GM21515 (cell line): ENCODE results near the gene FARP1.

ENCODE experiments used
- ATAC-seq: cut with Tn5 transposase; IDR thresholded peaks from one replicate; pipeline ENCODE4 v1.9.1; 2021; ENCODE audit not compliant: unreplicated experiment

Gene FARP1

GRCh38 chr13:98473135-98473787, 330.4 kb downstream of the FARP1 start:
- ATAC-seq = no peak

- ATAC-seq = no peak
These were observed 330.9 kb downstream of the FARP1 start for GRCh38 chr13:98473788-98474144.

DNA sequence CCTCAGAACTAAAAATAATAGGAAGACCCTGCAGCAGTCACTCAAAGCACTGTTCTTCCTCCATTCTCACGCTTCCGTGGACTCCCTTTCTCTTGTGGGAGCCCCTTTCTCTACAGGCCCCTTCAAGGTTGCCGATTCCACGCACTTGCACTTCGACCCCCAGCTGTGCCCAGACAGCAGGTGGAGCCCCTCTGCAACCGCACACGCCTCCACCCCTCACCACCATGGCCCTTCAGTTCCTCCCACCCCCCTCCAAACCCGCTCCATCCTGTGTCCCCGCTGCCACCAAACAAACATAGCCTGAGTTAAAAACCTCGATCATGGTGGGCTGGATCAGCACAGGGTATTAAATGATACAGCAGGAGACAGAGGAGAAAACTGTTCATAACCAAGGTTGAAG, 331.4 kb downstream of the FARP1 start:
- no peak for ATAC-seq

DNA sequence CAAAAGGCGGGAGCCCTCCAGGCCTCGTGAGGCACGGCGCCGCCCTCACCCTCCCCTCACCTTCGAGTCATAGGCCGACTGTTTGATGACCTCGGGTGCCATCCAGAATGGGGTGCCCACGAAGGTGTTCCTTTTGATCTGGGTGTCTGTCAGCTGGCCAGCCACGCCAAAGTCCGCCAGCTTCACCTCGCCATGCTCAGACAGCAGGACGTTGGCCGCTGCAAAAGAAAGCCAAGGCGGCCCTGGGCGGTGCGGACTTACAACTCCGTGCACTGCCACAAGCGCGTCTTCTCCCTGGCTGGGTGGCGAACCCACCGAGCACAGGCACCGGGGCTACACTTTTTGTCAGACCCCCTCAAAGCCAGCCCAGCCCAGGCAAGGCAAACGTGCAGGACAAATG, 331.9 kb downstream of the FARP1 start:
- no peak for ATAC-seq

DNA sequence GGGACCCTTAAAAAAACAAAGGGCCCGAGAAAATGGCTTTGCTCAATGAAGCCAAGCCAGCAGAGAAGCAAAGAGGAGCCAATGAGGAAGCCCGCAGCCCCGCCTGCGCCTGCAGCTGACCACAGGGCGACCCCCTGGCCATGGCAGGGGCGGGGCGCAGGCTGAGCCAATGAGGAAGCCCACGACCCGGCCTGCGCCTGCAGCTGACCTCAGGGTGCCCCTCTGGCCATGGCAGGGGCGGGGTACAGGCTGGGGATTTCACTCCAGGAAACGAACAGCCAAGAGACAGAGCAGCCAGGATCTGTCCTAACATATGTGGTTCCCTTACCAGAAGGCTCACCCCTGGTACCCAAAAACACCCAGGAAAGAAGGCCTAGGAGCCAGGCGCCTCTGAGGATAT, 332.6 kb downstream of the FARP1 start:
- no peak for ATAC-seq

GRCh38 chr13:98476106-98476505, 333.2 kb downstream of the FARP1 start:
- ATAC-seq = peak; percentile 32

GRCh38 chr13:98476538-98476966, 333.7 kb downstream of the FARP1 start:
- ATAC-seq = peak; percentile 95

DNA sequence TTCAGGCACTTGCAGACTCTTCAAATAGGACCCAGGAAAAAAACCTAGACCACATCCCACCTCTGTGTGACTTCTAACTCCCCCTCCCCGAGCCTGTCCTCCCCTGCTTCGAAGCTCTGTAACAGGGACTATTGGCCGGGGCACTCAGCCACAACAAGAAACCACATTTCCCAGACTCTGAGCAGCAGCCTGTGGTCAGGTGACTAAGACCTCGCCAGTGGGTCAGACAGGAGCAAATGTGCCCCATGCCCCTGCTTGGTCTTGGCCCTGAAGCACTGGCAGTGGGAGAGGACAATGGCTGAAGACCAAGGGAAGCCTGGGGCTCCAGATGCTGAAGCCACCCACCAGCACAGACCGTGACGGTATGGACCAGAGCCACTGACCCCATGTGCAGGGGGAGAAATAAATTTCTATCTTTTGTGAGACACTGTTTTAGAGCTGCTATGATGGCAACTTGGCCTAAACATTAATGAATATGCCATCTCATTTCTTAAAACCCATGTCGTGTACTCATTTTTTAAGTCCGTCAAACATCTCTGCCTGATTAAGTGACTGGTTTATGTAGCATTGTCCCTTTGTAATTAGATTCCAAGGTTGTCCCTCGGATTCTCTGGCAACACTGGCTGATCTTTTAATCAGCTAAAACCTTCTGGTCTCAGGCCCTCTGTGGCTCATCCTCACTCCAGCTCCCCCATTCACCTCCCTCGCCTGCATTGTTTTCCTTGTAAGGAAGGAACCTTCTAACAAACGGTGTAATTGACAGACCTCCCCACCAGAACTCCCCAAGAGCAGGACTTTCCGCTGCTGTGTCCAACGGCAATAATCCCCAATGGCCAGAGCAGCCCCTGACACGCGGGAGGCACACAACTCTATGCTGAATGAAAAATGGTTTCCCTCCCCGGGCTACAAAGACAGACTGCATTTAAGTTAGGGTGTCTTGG, 335.6 kb downstream of the FARP1 start:
- ATAC-seq = peak; percentile 24

GRCh38 chr13:98479496-98480003, 336.7 kb downstream of the FARP1 start:
- no peak for ATAC-seq

GRCh38 chr13:98480915-98481877, 338.3 kb downstream of the FARP1 start:
- ATAC-seq = peak; percentile 38

DNA sequence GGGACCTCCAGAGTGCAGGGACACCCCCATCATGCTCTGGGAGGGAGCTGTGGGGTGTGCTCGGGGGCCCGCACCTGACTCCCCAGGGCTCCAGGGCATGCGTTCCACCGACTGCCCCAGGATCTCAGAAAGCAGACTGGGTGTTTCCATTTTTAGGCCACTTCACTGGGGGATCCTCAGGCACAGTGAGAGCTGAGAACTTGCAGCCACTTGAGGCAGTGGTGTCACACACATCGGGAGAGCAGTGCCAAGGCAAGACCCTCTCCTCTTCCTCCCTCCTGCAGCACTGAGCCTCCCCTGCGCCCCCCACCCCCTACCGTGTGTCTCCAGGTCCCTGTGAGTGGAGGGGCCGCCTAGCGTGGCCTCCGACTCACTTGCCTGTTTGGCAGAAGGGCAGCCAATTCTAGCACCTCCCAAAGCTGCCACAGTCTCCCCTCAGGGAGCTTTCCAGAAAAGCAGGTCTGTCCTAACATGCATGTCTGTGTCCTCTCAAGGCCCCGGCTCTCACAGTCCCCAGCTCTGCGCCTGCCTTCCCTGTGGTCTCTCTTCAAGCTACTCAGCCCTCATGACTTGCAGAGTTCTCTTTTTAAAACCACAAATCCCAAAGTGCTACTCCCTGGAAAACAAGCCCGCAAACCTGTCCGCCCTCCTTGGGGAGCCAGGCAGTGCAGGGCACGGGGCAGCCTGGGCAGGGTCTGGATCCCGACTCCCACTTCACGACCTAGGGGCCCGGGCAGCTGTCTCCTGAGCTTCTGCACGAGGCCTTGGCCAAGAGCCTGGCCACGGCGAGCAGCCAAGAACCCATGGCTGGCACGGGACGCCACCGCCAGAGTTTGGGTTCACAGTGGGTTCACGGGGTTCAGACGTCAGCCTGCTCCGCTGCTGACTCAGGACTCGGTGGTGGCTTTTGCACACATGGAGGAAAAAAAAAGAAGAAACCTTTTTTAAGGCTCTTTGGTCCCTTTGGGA, 339.9 kb downstream of the FARP1 start:
- ATAC-seq = no peak

- ATAC-seq = no peak
These were observed 340.9 kb downstream of the FARP1 start for GRCh38 chr13:98483601-98484288.

DNA sequence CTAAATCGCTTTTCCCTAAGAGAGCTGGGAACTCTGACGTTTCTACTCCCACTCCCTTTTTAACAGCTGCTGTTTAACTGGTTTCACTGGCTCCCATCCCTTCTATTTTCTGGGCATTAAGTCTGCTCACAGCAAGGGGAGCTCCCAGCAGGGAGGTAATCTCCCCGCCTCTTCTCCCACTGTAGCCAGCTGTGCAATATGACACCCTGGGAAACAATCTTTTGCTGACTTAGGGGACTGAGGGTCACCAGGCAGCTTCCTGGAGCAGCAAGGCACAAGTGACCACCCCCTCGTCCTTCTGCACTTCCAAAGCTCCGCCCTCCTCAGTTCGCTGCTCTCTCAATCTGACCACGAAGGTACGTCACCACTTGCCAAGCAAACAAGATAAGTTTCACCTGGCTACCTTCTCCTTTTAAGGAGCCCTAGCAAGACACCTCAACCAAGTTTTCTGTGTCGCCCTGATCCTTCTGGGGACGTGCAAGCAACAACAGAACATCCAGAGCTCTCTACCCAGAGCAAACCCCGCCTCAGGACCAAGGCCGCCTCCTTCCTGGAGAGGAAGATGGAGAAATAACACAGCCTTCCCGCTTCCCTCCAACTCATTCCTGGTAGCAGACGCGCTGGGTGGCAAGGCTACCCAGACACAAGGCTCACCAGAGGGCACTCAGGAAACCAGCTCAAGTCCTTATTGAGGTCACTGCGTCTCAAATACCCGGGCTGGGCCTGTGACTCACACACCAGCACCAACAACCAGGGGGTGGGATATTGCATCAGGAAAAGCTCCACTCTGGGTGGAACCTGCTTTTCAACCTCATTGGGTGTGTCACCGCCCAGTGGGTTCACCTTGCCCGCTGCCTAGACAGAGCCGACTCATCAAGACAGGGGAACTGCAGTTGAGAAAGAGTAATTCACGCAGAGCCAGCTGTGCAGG, 341.7 kb downstream of the FARP1 start:
- ATAC-seq = no peak

DNA sequence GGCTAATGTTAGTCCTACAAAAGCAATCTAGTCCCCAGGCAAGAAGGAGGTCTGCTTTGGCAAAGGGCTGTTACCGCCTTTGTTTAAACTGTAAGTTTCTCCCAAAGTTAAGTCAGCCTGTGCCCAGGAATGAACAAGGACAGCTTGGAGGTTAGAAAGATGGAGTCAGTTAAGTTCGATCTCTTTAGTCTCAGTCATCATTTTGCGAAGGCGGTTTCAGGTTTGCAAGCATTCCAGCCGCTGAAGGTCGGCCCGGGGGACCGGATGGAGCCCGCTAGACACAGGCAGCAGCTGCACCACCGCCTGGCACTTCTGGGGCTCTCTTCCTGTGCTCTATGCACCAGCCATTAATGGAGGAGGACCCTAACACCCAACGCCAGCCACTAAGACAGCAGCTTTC, 342.7 kb downstream of the FARP1 start:
- no peak for ATAC-seq

DNA sequence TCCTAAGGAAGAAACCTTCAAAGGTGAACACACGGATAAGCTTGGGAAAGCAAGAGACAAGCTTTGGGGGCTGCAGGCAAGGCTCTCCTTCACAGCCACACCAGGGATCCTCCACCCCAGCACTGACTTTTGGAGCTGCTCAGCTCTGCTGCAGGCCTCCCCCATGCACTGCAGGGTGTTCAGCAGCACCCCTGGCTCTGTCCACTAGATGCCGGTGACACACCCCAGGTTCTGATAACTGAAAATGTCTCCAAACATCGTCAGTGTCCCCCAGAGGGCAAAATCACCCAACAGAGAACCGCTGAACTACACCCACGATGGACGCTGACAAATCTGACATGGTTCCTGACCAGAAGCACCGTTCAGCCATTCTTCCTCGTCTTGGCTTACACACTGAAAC, 343.5 kb downstream of the FARP1 start:
- no peak for ATAC-seq

- no peak for ATAC-seq
These were observed 344.1 kb downstream of the FARP1 start for GRCh38 chr13:98487016-98487415.

DNA sequence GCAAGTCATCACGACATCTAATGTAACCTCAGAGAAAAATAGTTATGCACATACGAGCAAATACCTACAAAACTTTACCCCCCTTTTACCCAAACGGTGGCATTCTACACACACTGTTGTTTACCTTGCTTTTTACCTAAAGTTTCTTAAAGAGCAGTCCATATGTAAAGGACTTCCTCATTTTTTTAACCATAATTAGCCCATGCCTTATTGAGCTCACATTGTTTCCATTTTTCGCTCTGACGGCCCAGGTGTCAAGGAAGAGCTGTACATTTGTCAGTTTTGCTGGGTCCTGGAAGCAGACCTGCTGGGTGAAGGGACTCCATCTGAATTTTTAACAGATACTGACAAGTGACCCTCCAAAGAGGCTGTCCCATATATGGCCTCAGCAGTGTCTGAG, 344.6 kb downstream of the FARP1 start:
- ATAC-seq = no peak

- peak; percentile 61 for ATAC-seq
These were observed 345.8 kb downstream of the FARP1 start for GRCh38 chr13:98488736-98489135.
